Activated naive CD4-positive, alpha-beta T cell treated with anti-CD3 and anti-CD28 coated beads, Interleukin-2, amount 10 ng/mL, durations not matched to agents 7 days and 5 days (primary cell): ENCODE data around the gene ATOH1.

Experiments
- CTCF ChIA-PET: fragments of 350-600 bp; sonication (Branson Sonifier 250); formaldehyde crosslinking; loops from one replicate; lab custom pipeline; 2021; ENCODE audit warnings: antibody characterized with exemption; lab: Charles Lee
- DNase-seq: peaks from one replicate; pipeline ENCODE4 v3.0.0-alpha.2; 2020
- H3K27ac Mint-ChIP-seq: one replicate; pipeline ENCODE4 v1.8.0; 2021; ENCODE audit warnings: mild to moderate bottlenecking, moderate library complexity, mixed read lengths
- H3K27me3 Mint-ChIP-seq: one replicate; pipeline ENCODE4 v1.8.0; 2021; ENCODE audit warnings: mild to moderate bottlenecking, mixed read lengths
- H3K36me3 Mint-ChIP-seq: one replicate; pipeline ENCODE4 v1.8.0; 2021; ENCODE audit warnings: mixed read lengths
- H3K4me1 Mint-ChIP-seq: one replicate; pipeline ENCODE4 v1.8.0; 2021; ENCODE audit warnings: mixed read lengths
- H3K4me3 Mint-ChIP-seq: one replicate; pipeline ENCODE4 v1.8.0; 2021; ENCODE audit warnings: mild to moderate bottlenecking, moderate library complexity, mixed read lengths
- H3K9me3 Mint-ChIP-seq: one replicate; pipeline ENCODE4 v1.8.0; 2021; ENCODE audit warnings: mixed read lengths

The ATOH1 gene, protein sequence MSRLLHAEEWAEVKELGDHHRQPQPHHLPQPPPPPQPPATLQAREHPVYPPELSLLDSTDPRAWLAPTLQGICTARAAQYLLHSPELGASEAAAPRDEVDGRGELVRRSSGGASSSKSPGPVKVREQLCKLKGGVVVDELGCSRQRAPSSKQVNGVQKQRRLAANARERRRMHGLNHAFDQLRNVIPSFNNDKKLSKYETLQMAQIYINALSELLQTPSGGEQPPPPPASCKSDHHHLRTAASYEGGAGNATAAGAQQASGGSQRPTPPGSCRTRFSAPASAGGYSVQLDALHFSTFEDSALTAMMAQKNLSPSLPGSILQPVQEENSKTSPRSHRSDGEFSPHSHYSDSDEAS

GRCh38 chr4:93828332-93828994, at the start of gene ATOH1:
ATOH1 (plus strand) TSS chr4:93828753; CDS start chr4:93828927, 174 bp downstream.
- Mint-ChIP-seq H3K9me3 (no peaks in the 10 kb centered on the region), H3K4me1 (peaks cover 7% of the 10 kb centered on the region), H3K27ac (no peak within 1 kb of the TSS), H3K36me3 (peaks cover 8% of the 10 kb centered on the region), H3K27me3 (peaks cover 60% of the 10 kb centered on the region), H3K4me3 (no peak within 1 kb of the TSS)
- CTCF ChIA-PET: no interaction called here
- no peak for DNase-seq

DNA sequence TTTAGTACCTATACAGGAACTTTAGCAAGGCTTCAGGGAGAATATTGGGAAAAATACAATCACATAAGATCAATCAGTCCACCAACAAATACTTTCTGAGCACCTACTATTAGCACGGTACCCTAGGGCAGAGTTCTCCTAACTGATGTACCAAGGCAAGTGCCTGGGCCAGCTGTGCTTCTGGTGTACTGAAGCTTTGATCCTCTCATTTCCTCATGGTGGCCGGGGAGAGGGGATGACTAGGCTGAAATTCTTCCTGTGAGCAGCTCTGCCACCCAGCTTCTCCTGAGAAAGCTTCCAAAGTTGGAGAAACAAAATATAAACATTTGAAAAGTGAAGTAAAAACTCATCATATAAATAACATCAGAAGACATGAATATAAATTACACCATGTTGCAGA, 49.3 kb upstream of the ATOH1 start:
- Mint-ChIP-seq H3K27ac (no peak overlapping the region), H3K36me3 (no peaks in the 10 kb centered on the region), H3K4me3 (no peak overlapping the region), H3K9me3 (no peaks in the 10 kb centered on the region), H3K27me3 (no peaks in the 10 kb centered on the region), H3K4me1 (no peaks in the 10 kb centered on the region)
- DNase-seq: no peak
- CTCF ChIA-PET: no interaction called here

GRCh38 chr4:93780080-93780479, 48.5 kb upstream of the ATOH1 start:
- Mint-ChIP-seq H3K4me1 (no peaks in the 10 kb centered on the region), H3K27me3 (no peaks in the 10 kb centered on the region), H3K9me3 (no peaks in the 10 kb centered on the region), H3K36me3 (no peaks in the 10 kb centered on the region), H3K4me3 (no peak overlapping the region), H3K27ac (no peak overlapping the region)
- CTCF ChIA-PET: no interaction called here
- DNase-seq: no peak

- H3K4me1 Mint-ChIP-seq: no peaks in the 10 kb centered on the region
- CTCF ChIA-PET: no interaction called here
Measured at GRCh38 chr4:93781198-93781597, 47.4 kb upstream of the ATOH1 start.

DNA sequence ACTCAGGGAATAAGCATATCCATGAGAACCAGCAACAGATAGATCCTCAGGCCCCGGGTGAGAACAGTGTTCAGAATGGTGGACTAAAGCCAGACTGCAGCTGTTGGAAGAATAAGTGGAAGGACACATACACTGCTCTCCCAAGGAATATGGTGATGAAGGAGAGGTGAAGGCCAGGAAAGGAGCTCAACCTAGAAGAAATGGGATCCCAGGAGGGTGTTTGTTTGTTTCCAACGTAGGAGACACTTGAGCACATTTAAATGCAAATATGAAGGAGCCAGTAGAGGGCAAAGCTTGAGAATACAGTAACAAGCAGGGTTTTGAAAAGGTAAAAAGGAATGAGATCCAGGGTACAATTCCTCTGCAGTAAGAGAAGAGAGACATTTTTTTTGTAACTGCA, 42.4 kb upstream of the ATOH1 start:
- H3K36me3 Mint-ChIP-seq: no peaks in the 10 kb centered on the region
- H3K27me3 Mint-ChIP-seq: no peaks in the 10 kb centered on the region
- H3K4me3 Mint-ChIP-seq: no peak overlapping the region
- H3K4me1 Mint-ChIP-seq: no peaks in the 10 kb centered on the region
- CTCF ChIA-PET: interaction anchor here (0.6 kb wide), 1 partner anchor 167 kb away, joined by 3 read pairs; no protein-coding TSS in a partner anchor
- DNase-seq: no peak
- H3K27ac Mint-ChIP-seq: no peak overlapping the region
- no peaks in the 10 kb centered on the region for H3K9me3 Mint-ChIP-seq

More at GRCh38 chr4:93781198-93781597, 47.4 kb upstream of the ATOH1 start:
- Mint-ChIP-seq H3K36me3 (no peaks in the 10 kb centered on the region), H3K27ac (no peak overlapping the region), H3K4me3 (no peak overlapping the region), H3K27me3 (no peaks in the 10 kb centered on the region), H3K9me3 (no peaks in the 10 kb centered on the region)
- no peak for DNase-seq

DNA sequence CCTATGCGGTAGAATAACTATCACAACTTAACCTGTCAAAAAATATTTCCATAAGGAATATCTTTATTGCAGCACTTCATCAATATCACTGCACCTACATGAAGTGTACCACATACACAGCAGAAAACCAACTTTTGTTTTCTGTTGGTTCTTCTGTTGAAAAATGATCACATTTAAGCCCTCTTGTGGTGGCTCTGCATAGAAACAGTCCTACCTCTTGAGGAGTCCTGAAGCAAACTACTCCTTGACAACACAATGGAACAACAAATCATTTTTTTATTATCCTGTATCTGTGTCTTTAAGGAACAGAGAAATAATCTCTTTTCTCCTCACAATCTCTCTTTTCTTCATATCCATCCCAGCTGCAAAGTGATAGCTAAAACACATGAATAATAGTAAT, 39.8 kb upstream of the ATOH1 start:
- Mint-ChIP-seq H3K27ac (no peak overlapping the region), H3K9me3 (no peaks in the 10 kb centered on the region), H3K4me3 (no peak overlapping the region), H3K27me3 (no peaks in the 10 kb centered on the region), H3K4me1 (no peaks in the 10 kb centered on the region), H3K36me3 (no peaks in the 10 kb centered on the region)
- no peak for DNase-seq
- CTCF ChIA-PET: no interaction called here

GRCh38 chr4:93791570-93792195, 36.9 kb upstream of the ATOH1 start:
- CTCF ChIA-PET: interaction anchor here (0.6 kb wide), 2 partner anchors 10 to 435 kb away, joined by 3 read pairs; no protein-coding TSS in a partner anchor
- no peaks in the 10 kb centered on the region for H3K36me3 Mint-ChIP-seq
- H3K9me3 Mint-ChIP-seq: no peaks in the 10 kb centered on the region
- no peaks in the 10 kb centered on the region for H3K27me3 Mint-ChIP-seq
- peak; percentile 54 for DNase-seq
- H3K27ac Mint-ChIP-seq: no peak overlapping the region
- H3K4me1 Mint-ChIP-seq: no peaks in the 10 kb centered on the region
- H3K4me3 Mint-ChIP-seq: no peak overlapping the region

GRCh38 chr4:93802045-93802444, 26.5 kb upstream of the ATOH1 start:
- CTCF ChIA-PET: interaction anchor here (0.6 kb wide), 1 partner anchor 11 kb away, joined by 3 read pairs; no protein-coding TSS in a partner anchor
- Mint-ChIP-seq H3K4me1 (no peaks in the 10 kb centered on the region), H3K36me3 (no peaks in the 10 kb centered on the region)

GRCh38 chr4:93809773-93810172, 18.8 kb upstream of the ATOH1 start:
- CTCF ChIA-PET: no interaction called here
- no peak for DNase-seq
- no peak overlapping the region for H3K4me3 Mint-ChIP-seq

More at GRCh38 chr4:93802045-93802444, 26.5 kb upstream of the ATOH1 start:
- Mint-ChIP-seq H3K27me3 (no peaks in the 10 kb centered on the region), H3K9me3 (no peaks in the 10 kb centered on the region), H3K4me3 (no peak overlapping the region), H3K27ac (no peak overlapping the region)
- no peak for DNase-seq

DNA sequence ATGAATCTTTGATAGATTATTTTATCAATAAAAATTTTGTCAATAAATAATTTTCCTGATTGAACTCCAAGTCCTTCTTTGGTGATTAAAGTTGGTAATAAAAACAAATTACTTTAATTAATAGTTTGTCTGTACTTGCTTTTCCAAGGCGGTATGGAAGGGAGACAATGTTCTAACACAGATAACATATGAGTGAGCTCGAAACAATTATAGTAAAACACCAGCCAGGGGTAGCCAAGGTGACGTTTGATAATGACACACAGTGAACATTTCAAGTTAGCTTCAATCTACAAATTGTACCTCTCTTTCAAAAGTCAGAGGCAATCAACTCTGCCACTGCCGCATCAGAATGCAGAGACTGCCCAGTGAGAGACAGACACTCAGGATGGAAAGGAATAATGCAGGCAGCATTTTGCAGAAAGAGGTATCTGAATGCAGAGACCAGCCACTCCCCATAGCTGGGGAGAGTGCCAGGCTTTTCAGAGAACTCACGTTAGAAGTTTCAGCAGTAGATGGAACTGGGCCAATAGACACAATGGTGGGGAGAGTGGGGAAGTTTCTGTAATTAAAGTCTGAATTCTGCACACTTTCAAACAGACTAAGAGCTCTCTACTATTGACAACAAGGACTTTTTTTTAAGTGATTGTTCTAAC, 18.1 kb upstream of the ATOH1 start:
- Mint-ChIP-seq H3K9me3 (no peaks in the 10 kb centered on the region), H3K4me1 (no peaks in the 10 kb centered on the region), H3K4me3 (no peak overlapping the region), H3K36me3 (no peaks in the 10 kb centered on the region), H3K27ac (no peak overlapping the region), H3K27me3 (no peaks in the 10 kb centered on the region)
- no peak for DNase-seq
- CTCF ChIA-PET: interaction anchor here (0.7 kb wide), 1 partner anchor 643 kb away, joined by 3 read pairs; no protein-coding TSS in a partner anchor

More at GRCh38 chr4:93809773-93810172, 18.8 kb upstream of the ATOH1 start:
- H3K27ac Mint-ChIP-seq: no peak overlapping the region
- no peaks in the 10 kb centered on the region for H3K27me3 Mint-ChIP-seq
- H3K36me3 Mint-ChIP-seq: no peaks in the 10 kb centered on the region
- H3K4me1 Mint-ChIP-seq: no peaks in the 10 kb centered on the region
- no peaks in the 10 kb centered on the region for H3K9me3 Mint-ChIP-seq

GRCh38 chr4:93813092-93813491, 15.5 kb upstream of the ATOH1 start:
- no peak for DNase-seq
- CTCF ChIA-PET: no interaction called here
- H3K9me3 Mint-ChIP-seq: no peaks in the 10 kb centered on the region
- H3K4me1 Mint-ChIP-seq: no peaks in the 10 kb centered on the region
- no peaks in the 10 kb centered on the region for H3K27me3 Mint-ChIP-seq
- H3K27ac Mint-ChIP-seq: no peak overlapping the region
- H3K36me3 Mint-ChIP-seq: no peaks in the 10 kb centered on the region
- H3K4me3 Mint-ChIP-seq: no peak overlapping the region

GRCh38 chr4:93814141-93814540, 14.4 kb upstream of the ATOH1 start:
- no peak for DNase-seq
- Mint-ChIP-seq H3K27ac (no peak overlapping the region), H3K36me3 (no peaks in the 10 kb centered on the region), H3K27me3 (no peaks in the 10 kb centered on the region), H3K4me1 (no peaks in the 10 kb centered on the region), H3K4me3 (no peak overlapping the region), H3K9me3 (no peaks in the 10 kb centered on the region)
- CTCF ChIA-PET: no interaction called here

DNA sequence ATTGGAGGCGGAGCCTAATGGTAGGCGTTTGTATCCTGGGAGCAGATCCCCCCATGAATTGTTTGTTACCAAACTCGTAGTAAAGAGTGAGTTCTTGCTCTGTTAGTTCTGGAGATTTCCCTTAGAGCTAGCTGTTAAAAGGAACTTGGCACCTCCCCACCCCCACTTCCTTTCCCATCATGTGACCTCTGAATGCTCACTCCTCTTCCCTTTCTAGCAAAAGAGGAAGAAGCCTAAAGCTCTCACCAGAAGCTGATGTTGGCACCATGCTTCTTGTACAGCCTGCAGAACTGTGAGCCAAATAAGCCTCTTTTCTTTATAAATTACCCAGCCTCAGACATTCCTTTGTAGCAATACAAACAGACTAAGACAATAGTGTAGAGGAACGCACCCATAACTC, 13.8 kb upstream of the ATOH1 start:
- DNase-seq: no peak
- no peak overlapping the region for H3K27ac Mint-ChIP-seq
- no peak overlapping the region for H3K4me3 Mint-ChIP-seq
- no peaks in the 10 kb centered on the region for H3K9me3 Mint-ChIP-seq
- H3K4me1 Mint-ChIP-seq: no peaks in the 10 kb centered on the region
- CTCF ChIA-PET: no interaction called here
- H3K36me3 Mint-ChIP-seq: no peaks in the 10 kb centered on the region
- no peaks in the 10 kb centered on the region for H3K27me3 Mint-ChIP-seq

DNA sequence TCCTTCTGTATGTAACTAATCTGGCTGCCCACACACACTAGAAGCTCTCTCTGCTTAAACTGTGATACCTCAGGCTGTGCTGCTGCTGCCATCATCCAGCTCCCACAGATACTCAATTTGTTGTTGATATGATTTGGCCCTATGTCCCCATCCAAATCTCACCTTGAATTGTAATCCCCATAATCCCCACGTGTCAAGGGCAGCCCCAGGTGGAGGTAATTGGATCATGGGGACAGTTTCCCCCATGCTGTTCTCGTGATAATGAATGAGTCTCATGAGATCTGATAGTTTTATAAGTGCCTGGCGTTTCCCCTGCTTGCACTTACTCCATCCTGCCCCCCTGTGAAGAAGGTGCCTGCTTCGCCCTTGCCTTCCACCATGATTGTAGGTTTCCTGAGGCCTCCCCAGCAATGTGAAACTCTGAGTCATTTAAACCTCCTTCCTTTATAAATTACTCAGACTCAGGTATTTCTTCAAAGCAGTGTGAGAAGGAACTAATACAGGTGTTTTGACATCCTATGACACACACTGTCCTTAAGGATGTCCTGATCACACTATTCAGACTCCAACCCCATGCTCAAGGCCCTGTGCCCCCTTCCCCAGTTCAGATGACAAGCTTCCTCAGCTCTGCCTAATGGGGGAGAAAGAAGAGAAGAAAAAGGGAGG, 2.9 kb upstream of the ATOH1 start:
- H3K27me3 Mint-ChIP-seq: peaks cover 39% of the 10 kb centered on the region
- H3K27ac Mint-ChIP-seq: no peak overlapping the region
- no peaks in the 10 kb centered on the region for H3K9me3 Mint-ChIP-seq
- peaks cover 8% of the 10 kb centered on the region for H3K36me3 Mint-ChIP-seq
- CTCF ChIA-PET: no interaction called here
- peaks cover 7% of the 10 kb centered on the region for H3K4me1 Mint-ChIP-seq
- H3K4me3 Mint-ChIP-seq: no peak overlapping the region
- DNase-seq: no peak
